Measurements from ENCODE around the gene TANGO6.
"Not testable (repeated sequence)": the region's sequence is repeated elsewhere in the genome, so short reads cannot be mapped to it uniquely, and the experiment has no call there.

TANGO6 gene

DNA sequence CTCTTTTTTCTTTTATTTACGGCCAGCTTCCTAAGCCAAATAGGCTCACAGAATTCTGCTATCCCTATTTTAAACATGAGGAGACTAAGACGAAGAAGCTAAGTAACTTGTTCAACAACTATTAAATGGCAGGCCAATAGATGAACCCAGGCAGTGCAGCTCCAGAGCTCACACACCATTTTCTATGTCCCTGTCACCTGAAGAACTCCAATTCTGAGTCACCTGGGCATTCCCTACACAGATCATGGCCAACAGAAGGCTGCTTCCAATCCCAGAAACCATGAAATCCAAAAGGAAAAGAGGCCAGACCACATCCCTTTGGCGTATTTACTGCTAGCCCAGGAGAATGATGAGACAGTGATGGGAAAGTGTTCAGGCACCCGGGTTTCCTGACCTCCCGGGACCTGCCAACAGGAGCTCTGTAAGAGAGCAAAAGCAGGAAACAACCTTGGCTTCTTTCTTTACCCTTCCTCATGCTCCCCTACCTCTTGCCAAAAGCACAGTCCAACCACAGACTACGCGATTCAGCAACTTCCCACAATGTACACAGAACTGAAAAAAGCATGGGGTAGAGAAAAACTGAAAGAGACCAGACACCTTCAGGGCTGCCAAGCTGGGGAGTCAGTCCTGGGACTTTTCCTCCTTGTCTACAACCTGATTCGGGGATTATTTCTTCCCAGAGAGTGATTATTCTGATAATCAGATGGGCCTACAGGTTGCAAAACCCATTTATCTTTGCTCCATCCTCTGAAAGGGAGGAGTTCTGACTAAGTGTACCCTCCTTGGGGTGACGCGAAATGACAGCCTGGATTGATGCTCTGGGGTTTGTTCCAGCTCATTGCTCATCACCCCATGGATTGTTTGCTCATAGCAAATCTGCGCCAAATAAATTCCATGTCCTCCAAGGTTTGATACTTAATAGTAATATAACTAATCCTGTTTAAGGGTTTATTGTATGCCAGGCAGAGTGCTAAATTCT is 214.4 kb downstream of the TANGO6 start:
- no peak for DNase-seq (ENCODE audit: low spot score)

DNA sequence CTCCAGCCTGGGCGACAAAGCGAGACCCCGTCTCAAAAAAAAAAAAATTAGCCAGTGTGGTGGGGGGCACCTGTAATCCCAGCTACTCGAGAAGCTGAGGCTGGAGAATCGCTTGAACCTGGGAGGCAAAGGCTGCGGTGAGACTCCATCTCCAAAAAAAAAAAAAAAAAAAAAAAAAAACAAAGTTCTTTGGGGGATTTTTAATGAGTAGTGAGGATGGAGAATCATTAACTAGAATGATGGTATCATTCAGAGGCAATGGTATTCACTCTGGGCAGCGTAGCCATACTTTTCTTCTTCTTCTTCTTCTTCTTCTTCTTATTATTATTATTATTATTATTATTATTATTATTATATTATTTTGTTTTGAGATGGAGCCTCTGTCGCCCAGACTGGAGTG is 220.2 kb downstream of the TANGO6 start:
- not testable (repeated sequence) for DNase-seq (ENCODE audit: low spot score)

DNA sequence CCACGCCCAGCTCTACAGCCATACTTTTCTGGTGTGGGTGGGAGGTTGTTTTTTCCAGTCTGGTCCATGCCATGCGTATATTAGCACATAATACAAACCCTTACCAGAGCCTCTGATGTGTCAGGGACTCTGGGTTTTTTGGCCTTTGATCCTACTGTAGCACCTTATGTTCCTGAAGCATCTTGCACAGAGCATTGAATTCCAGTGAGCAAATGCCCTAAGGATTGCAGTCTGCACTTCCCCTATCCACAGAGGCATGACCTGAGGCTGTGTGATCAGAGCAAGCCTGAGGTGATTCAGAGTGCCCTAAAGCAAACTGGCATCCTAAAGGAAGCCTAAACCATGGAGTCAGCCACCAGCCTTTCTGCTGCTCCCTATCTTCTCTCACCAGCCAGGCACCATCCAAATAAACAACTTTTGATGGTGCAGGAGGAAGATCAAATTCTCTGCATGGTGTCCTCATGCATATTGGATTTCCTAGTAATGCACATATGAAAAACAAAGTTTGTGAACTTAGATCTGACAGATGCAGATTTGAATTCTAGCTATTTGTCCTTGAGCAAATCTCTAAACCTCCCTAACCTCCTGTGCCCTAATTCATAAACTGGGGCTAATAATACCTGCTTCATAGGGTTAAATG is 220.9 kb downstream of the TANGO6 start:
- DNase-seq (ENCODE audit: low spot score): no peak

DNA sequence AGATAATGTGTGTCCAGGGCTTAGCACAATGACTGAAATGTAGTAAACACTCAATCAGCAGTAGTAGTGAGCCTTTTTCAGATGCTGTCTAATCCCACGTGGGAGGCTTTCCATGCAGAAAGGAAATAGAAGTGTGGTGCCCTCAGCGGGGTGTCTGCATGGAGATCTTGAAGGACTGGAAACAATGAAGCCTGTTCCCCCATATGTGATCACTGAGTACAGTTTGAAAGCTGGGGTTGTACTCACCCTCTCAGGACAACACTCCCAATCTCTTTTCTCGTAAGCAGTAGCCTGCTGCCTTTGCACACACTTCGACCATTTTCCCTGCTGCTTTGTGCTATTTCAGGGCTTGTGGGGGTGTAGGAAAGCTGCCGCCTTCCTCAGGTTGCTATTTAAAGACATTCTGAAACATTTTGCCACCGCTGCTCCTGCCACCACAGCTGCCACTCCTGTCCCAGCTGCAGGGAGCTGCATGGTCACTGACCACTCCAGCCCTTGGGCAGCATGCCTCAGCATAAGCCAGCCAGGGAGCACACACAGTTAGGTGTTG is 221.5 kb downstream of the TANGO6 start:
- no peak for DNase-seq (ENCODE audit: low spot score)

DNA sequence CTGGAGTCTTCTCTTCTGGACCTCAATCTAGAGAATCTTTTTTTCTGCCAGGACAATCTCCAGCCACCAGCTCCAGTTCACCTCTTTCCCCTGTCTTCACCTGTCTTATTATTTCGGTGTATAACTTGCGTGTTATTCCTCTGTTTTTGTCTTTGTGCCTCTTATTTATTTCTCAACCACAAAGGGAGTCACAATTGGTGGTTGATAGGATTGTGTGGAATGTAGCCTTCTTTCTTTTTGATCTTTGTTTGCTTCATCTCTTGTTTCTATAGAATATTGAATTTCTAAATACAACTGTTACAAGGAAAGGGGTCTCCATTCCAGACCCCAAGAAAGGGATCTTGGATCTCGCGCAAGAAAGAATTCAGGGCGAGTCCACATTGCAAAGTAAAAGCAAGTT is 226.2 kb downstream of the TANGO6 start:
- no peak for DNase-seq (ENCODE audit: low spot score)

DNA sequence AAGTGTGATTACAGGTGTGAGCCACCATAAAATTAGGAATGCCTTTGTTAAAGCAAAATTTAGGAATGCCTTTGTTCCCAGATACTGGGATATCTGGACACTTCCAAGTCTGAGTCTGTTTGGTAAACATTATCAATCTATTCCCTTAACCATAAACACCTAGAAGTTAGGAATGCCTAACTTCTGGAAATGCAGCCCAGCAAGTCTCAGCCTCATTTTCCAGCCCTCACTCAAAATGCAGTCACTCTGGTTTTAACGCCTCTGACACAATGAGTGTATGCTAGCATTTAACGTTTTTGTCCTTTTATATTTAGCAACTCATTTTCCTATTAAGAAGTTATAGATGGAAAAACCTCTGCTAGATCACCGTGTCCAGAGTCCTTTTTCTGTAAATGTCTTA is 227.7 kb downstream of the TANGO6 start:
- no peak for DNase-seq (ENCODE audit: low spot score)

DNA sequence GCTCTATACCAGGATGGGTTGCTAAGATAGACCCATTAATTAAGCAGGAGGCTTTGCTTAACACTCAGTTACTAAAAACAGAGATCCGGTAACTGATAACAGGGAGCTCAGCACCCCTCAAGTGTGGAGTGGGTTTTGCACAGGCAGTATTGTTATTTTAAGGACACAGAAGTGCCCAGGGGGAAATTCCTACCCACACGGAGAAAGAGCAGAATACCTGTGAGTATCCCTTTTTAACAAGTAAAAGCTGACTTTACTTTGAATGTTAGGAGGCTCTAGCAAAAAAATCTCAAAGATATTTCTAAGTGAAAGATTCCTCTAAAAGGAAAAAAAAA is 229.3 kb downstream of the TANGO6 start:
- DNase-seq (ENCODE audit: low spot score): no peak

DNA sequence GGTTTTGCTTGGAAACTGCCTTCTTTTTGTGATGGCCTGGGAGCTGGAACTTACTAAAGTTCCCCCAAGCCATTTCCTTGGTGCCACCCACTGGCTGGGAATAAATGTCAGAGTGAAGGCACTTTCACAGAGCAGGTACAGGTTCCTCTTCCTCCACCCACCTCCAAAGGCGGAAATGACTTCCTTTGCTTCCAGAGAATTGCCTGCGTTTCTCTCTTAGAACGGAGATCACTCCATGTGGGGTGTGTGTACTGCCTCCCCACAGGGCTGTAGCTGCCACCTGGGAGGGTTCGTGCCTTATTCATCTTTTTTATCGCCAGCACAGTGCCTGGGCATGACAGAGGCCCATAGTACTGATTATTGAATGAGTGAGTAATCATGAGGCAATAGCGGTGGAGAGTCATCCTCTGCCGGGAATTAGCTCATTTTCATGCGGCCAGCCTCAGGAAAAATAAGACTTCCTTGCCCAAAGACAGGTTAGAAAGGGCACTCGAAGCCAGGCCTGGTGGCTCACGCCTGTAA is 229.9 kb downstream of the TANGO6 start:
- DNase-seq (ENCODE audit: low spot score): no peak

DNA sequence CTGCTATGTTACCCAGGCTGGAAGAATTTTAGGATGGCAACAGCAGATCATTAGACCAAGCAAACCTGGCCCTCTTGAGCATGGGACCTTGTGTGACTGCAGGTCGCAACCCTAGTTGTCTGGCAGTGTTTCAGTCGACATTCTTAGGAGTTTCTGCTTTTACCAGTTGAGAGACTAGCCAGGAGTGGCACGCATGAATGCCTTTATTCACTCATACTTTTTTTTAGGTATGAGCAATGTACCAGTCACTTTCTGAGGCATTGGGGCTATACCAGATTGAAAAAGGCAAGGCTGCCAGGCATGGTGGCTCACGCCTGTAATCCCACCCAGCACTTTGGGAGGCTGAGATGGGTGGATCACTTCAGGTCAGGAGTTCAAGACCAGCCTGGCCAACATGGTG is 233.9 kb downstream of the TANGO6 start:
- DNase-seq (ENCODE audit: low spot score): no peak

DNA sequence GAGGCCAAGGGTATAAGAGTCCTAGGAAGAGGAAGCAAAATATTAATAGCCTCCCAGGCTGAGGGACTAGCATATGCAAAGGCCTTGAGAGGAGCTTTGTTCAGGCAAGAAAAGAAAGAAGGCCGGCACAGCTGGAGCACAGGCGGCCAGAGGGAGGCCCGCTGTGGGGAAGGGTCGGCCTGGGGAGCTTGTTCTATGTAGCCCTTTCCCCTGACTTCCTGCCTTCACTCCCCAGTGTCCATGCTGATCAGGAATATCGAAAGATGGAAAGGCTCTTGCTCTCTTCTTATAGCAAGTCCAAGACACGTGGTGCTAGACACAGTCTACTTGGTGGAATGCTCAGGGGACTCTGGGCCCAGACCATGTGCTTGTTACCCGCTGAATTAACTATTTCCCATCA is 234.7 kb downstream of the TANGO6 start:
- peak; percentile 61 for DNase-seq (ENCODE audit: low spot score)

DNA sequence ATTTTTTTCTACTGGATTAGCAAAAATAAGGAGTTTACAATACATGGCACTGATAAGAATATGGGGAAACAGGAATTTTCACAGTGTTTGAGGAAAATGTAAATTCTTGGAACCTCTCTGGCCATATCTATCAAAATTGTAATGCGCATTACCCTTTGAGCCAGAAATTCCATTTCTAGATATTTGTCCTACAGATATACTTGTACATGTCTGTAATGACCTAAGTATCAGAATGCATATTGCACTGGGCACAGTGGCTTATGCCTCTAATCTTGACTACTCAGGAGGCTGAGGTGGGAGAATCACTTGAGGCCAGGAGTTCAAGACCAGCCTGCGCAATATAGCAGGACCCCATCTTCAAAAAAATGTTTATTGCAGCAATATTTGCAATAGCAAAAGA is 236.4 kb downstream of the TANGO6 start:
- no peak for DNase-seq (ENCODE audit: low spot score)

DNA sequence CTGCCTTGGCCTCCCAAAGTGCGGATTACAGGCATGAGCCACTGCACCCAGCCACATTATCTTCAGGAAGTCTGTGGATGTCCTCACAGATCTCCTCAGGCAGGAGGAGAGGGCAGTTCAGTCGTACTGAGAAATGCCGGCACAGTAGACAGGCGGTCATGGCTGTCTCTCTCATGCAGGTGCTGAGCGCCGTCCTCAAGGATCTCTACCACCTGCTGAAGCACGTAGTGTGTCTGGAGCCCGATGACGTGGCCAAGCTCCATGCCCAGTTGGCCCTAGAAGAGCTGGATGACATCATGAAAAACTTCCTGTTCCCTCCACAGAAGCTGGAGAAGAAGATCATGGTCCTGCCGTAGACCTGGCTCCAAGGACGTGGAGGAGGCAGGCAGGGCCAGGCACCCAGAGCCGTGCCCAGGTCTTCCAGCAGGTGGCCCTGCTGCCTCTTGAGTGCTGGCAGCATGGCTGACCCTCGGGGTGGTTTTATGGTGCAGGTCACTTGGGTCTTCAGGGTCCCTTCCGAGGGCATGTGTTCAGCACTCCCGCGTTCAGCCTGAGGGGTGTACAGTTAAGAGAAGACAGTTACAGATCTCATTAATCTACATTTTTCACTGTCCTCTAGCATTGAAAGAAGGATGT is 240.1 kb downstream of the TANGO6 start:
- no peak for DNase-seq (ENCODE audit: low spot score)

DNA sequence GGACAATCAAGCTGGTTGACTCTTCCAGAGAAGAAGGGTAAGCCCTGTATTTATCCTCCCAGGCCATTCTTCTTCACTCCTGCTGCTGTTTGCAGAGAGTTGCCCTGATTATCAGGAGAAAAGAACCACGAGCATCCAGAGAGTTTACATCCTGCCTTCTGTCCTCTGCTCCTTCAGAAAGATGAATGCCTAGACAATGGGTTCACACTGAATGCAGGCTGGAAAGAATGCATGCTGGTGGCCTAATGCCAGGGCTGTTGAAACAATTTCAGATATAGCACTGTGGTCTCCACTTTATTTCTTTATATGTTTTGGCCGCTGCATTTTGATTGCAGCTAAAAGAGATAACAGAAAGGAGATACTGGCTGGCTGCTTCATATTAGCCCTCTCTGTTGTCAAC is 241.0 kb downstream of the TANGO6 start:
- no peak for DNase-seq (ENCODE audit: low spot score)

DNA sequence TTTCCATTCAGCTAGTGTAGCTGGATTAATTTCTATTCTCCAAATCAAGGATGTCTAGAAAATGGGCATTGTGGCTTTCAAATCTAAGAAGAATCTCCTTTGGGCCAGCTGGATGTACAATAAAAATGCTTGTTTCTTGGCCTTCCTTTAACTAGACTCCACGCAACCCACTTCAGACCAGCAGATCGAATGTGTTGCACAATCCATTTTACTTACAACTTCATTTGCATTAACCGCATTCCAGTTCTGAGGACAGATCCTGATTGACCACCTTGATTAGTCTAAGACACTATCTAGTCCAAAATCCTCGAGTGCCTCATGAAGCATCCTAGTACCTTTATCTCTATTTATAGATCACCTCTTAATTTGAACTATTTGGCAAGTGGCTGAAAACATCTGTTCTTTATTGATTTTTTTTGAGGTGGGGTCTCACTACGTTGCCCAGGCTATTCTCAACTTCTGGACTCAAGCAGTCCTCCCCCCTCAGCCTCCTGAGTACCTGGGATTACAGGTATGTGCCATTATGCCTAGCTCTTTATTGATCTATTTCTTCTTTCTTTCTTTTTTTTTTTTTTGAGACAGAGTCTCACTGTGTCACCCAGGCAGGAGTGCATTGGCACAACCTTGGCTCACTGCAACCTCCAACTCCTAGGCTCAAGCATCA is 241.8 kb downstream of the TANGO6 start:
- DNase-seq (ENCODE audit: low spot score): no peak

DNA sequence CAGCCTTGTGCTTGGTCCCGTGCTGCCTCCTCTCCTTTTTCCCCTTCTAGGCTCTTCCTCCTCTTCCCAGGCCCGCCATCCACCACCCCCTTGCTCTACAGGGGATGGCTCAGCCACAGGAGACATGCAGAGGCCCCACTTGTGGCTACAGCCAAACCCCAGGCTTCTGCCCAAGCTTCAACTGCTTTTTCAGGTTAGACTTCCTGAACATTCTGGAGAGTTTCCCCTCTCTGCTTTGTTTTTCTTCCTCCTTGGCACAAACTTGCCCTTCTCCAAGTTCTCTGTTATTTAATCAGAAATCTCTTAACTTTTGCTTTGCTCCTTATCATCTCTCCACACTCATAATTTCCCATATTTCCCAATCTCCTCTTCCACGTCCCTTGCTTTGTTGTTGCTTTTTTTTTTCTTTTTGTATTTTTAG is 243.8 kb downstream of the TANGO6 start:
- no peak for DNase-seq (ENCODE audit: low spot score)

DNA sequence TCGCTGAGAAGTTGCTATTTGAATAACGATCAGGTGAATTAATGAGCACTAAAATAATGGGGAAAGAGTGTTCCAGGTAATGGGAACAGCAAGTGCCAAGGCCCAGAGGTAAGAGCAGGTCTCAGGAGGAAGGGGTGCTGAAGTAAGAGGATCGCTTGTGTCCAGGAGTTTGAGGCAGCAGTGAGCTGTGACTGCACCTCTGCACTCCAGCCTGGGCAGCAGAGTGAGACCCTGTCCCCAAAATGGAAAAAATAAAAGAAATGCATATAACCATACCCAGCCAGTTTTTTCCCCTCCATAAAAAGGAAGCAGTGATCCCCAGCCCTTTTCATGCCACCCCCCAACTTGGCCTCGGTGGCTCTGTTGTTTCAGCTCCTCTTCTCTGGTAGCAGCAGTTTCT is 245.4 kb downstream of the TANGO6 start:
- DNase-seq (ENCODE audit: low spot score): no peak

DNA sequence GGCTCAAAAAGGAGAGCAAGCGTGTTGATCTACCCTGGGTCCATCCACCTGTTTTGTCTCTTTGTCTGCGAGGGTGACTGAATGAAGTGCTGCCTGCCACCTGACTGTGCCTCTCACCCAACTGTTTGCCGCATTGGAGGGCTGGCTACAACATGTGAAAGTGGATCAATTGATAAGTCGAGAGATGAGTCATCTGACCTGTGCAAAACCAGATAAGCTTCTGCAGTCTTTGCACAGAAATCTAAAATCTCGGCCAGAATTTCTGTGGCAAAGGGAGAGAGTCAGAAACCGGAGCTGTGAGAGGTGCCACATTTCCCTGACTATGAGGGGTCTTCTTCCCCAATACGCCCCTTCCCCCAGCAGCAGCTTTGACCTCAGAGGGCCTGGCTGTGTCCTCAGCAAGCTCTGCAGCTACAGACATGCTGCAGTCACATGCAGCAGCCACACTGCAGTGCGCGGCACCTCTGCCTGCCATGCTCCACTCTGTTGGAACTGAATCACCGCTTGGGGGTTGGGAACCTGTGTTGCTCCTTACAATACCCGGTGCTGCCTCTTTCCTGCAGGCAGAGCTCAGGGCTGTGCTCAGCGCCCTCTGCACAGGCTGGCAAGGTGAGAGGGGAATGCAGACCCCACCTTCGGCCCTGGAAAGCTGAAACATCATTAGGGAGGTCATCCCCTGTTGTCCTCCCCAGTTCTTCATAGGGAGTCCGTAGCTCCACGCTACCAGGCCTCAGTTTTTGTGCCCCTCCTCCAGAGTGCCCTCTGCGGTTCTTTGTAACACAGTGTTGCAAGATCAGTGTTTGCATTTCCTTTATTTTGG is 246.0 kb downstream of the TANGO6 start:
- DNase-seq (ENCODE audit: low spot score): no peak

DNA sequence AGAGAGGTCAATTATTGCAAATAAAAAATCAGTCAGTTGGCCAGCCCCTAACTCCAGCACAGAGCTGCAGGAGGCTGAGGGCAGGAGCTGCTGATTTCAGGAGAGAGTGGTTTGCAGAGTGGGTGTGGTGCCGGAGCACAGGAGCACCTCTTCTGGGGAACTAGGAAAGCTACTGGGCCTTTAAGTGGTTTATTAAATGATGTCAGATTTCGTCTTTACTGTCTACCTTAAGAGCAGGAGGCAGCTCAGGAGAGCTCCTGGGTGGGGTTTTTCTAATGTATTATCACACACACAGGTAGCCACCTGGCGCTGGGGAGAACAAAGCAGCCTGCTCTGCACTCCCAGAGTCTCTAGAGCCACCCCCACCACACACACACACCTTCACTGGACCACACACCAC is 250.6 kb downstream of the TANGO6 start:
- DNase-seq (ENCODE audit: low spot score): no peak

DNA sequence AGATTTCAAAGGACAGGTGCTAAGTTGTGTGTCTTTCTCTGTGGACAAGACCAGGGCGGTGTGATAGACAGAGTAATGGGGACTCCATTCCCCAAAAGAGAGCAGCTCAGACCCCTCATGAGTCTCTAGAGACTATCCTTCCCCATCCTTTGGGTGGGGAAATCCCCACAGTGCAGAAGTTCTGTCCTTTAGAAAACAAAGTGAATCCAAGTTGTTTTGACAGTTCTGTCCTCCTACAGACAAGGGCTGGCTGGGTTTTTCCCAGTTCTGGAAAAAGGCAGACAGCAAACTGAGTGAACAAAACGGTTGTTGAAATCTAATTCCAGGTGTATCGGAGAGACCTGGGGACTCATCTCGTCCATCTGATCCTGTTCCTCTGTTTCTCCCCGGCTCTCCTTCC is 251.2 kb downstream of the TANGO6 start:
- no peak for DNase-seq (ENCODE audit: low spot score)

DNA sequence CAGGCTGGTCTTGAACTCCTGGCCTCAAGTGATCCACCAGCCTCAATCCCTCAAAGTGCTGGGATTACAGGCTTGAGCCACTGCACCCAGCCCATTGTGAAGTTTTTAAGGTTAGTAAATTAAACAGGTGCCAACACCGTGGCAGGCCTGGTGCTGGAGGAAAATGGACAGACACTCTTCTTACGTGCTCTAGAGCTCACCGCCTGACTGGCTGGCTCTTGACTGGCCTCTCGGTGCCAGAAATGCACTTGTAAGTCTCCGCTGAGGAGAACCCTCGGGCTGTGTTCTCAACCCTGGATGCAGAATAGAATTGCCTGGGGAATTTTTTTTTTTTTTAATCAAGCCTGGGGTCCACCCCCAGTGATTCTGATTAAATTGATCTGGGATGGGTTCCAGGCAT is 251.9 kb downstream of the TANGO6 start:
- no peak for DNase-seq (ENCODE audit: low spot score)

DNA sequence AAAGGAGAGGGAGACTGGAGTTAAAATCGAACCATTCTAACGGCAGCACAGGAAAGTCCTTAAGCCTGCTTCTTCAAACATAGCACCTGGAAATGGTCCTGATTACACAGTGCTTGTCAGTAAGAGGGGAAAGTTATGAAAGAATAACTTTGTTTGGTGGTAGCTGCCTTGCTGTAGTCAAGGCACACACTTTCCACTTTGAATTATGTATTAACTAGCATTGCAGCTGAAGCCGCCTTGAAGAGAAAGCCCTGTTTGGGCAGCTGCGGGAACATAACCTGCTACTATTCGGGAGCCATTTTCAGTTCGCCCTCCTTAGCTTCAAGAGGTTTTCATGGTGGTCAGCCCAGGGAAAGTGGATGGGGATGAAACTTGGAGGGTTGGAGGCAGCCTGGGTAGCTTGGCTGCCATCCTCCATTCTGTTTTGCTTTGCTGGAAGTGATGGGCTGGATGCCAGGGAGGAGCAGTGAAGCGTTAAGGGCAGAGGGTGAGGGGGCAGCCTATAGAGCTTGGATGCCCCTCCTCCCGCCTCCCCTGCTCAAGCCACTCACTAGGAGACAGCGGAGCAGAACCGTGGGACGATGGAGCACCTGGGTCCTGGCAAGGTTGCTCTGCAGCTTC is 256.9 kb downstream of the TANGO6 start:
- no peak for DNase-seq (ENCODE audit: low spot score)

All from iPS-NIHi11 (cell line).